ENCODE data around the gene KRTAP5-11.

- no peak for TF ChIP-seq SMC3 (IDR thresholded peaks at IDR 0.05; ENCODE audit: low read depth, low read length)
- TF ChIP-seq CTCF (conservative IDR thresholded peaks at IDR 0.05; ENCODE audit: low read depth, low read length) = no peak
- TF ChIP-seq NFE2L2 (IDR thresholded peaks at IDR 0.05; ENCODE audit: low read depth, low read length) = no peak
- TF ChIP-seq POLR2A (IDR thresholded peaks at IDR 0.05; ENCODE audit: low read depth, low read length) = no peak
- no peak for TF ChIP-seq CEBPB (IDR thresholded peaks at IDR 0.05; ENCODE audit: low read depth, low read length)
- TF ChIP-seq RFX5 (IDR thresholded peaks at IDR 0.05; ENCODE audit: low read depth, low read length) = no peak
- no peak for TF ChIP-seq ELK1 (IDR thresholded peaks at IDR 0.05; ENCODE audit: borderline replicate concordance, low read depth, low read length)
- no peak for TF ChIP-seq MAZ (IDR thresholded peaks at IDR 0.05; ENCODE audit: borderline replicate concordance, low read depth, low read length)
- no peak for TF ChIP-seq RCOR1 (IDR thresholded peaks at IDR 0.05; ENCODE audit: insufficient replicate concordance, low read length)
These were observed 33.9 kb downstream of the KRTAP5-11 start for GRCh38 chr11:71548716-71549151.

Data from IMR-90 (cell line).